ENCODE data around the gene ARPP21.

DNA sequence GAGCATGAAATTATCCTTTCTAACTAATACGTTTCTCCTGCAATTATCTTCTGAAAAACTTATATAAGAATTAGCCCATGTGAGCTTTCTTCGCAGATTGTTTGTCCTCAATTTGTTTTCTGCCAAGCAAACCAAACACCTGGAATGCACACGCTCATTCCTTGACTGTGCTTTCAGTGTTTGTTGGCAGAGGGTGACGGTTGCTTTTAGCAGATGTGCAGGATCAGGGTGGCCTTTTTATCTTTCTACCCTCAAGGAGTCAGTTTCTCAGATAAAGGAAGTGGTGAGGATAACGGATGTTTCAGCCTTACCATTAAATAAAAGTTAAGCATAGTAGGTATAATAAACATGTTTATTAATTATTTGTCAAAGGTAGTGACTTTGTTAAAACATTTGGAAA lies 15.2 kb downstream of the ARPP21 start:
- no peak for TF ChIP-seq EP300 (IDR thresholded peaks at IDR 0.05)
- TF ChIP-seq, protein P1, sequence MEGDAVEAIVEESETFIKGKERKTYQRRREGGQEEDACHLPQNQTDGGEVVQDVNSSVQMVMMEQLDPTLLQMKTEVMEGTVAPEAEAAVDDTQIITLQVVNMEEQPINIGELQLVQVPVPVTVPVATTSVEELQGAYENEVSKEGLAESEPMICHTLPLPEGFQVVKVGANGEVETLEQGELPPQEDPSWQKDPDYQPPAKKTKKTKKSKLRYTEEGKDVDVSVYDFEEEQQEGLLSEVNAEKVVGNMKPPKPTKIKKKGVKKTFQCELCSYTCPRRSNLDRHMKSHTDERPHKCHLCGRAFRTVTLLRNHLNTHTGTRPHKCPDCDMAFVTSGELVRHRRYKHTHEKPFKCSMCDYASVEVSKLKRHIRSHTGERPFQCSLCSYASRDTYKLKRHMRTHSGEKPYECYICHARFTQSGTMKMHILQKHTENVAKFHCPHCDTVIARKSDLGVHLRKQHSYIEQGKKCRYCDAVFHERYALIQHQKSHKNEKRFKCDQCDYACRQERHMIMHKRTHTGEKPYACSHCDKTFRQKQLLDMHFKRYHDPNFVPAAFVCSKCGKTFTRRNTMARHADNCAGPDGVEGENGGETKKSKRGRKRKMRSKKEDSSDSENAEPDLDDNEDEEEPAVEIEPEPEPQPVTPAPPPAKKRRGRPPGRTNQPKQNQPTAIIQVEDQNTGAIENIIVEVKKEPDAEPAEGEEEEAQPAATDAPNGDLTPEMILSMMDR (IDR thresholded peaks at IDR 0.05) = no peak
